DND-41 (cell line): Measurements from ENCODE around the gene VPS37B.

Experiments
- ATAC-seq: fragments of 200-7000 bp; cut with Tn5 transposase; 3 replicates; pipeline ENCODE4 v1.9.1; 2021; ENCODE audit warnings: low read depth; ENCODE audit not compliant: insufficient read depth
- DNase-seq: peaks from one replicate; pipeline ENCODE4 v3.0.0-alpha.2; 2020
- H2AFZ ChIP-seq: 2 replicates; pipeline ENCODE4 v1.6.0; 2012; ENCODE audit warnings: low read depth, low read length
- H3K27ac ChIP-seq: 2 replicates; pipeline ENCODE4 v1.5.1; 2012; ENCODE audit warnings: low read length, inconsistent platforms
- H3K27me3 ChIP-seq: fragments of 200-600 bp; sonication (generic); 2 replicates; pipeline ENCODE4 v1.6.0; 2012; ENCODE audit warnings: low read length, mild to moderate bottlenecking, inconsistent platforms; ENCODE audit not compliant: insufficient read depth, poor library complexity
- H3K36me3 ChIP-seq: 2 replicates; pipeline ENCODE4 v1.5.1; 2012; ENCODE audit warnings: low read length, inconsistent platforms; ENCODE audit not compliant: insufficient read depth
- H3K4me1 ChIP-seq: 2 replicates; pipeline ENCODE4 v1.5.1; 2012; ENCODE audit warnings: mild to moderate bottlenecking, low read length; ENCODE audit not compliant: insufficient read depth
- H3K4me2 ChIP-seq: 2 replicates; pipeline ENCODE4 v1.6.0; 2012; ENCODE audit warnings: mild to moderate bottlenecking, moderate library complexity, low read length, inconsistent platforms; ENCODE audit not compliant: insufficient read depth
- H3K4me3 ChIP-seq, 2 experiments: fragments of 200-600 bp in 1 of 2; shearing (Covaris generic) in 1 of 2; 2 replicates each; pipeline ENCODE4 v1.5.1; 2012 to 2016; ENCODE audit warnings: inconsistent platforms in 2 of 2, low read length in 2 of 2, mild to moderate bottlenecking in 2 of 2, low read depth in 1 of 2, moderate library complexity in 1 of 2
- H3K79me2 ChIP-seq: 2 replicates; pipeline ENCODE4 v1.6.0; 2012; ENCODE audit warnings: low read length, inconsistent platforms; ENCODE audit not compliant: insufficient read depth
- H3K9ac ChIP-seq: 2 replicates; pipeline ENCODE4 v1.6.0; 2012; ENCODE audit warnings: low read depth, mild to moderate bottlenecking, inconsistent platforms, low read length, moderate library complexity
- H3K9me3 ChIP-seq: 2 replicates; pipeline ENCODE4 v1.5.1; 2012; ENCODE audit warnings: low read length, moderate library complexity, mild to moderate bottlenecking, inconsistent platforms; ENCODE audit not compliant: insufficient read depth, severe bottlenecking
- H4K20me1 ChIP-seq: 2 replicates; pipeline ENCODE4 v1.6.0; 2012; ENCODE audit warnings: low read length; ENCODE audit not compliant: insufficient read depth
- EZH2 ChIP-seq: IDR thresholded peaks from 3 replicates; pipeline ENCODE4 v1.6.1; 2012; ENCODE audit warnings: borderline replicate concordance, low read depth, mild to moderate bottlenecking, moderate library complexity, low read length, inconsistent platforms; ENCODE audit not compliant: severe bottlenecking
- TF ChIP-seq, protein P1 (sequence below): IDR thresholded peaks from 2 replicates; pipeline ENCODE4 v1.5.1; 2012; ENCODE audit warnings: borderline replicate concordance, low read length, moderate library complexity, mild to moderate bottlenecking; ENCODE audit not compliant: poor library complexity, severe bottlenecking; ENCODE audit errors: extremely low read depth

The VPS37B gene

DNA sequence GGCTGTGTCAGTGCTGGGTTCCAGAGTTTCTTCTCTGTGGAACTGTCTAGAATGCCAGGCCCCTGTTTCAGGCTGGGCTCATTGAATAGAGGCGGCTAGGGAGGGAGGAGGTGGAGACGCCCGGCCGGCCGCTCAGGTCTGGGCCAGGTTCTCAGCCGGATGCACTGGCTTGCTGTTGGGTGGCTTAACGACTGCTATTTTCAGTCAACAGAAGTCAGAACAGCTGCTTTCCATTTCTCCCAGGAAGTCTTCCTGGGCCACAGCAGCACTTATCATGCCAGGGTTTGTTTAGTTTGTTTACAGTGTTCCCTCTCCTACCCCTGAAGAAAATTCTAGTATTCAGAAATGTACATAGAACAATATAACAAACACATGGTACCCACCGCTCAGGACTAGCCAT lies 26.0 kb upstream of the VPS37B start:
- Histone ChIP-seq H3K4me2 (no peak overlapping the region), H3K27ac (no peak overlapping the region), H4K20me1 (no peaks in the 10 kb centered on the region), H3K9me3 (no peaks in the 10 kb centered on the region), H3K79me2 (no peaks in the 10 kb centered on the region), H3K4me3 (no peak overlapping the region), H3K4me1 (no peaks in the 10 kb centered on the region), H2AFZ (no peak overlapping the region), H3K9ac (no peak overlapping the region), H3K36me3 (no peaks in the 10 kb centered on the region), H3K27me3 (no peaks in the 10 kb centered on the region)
- ATAC-seq (no peak), DNase-seq (no peak)
- TF ChIP-seq EZH2 = no peak
- TF ChIP-seq, protein P1, sequence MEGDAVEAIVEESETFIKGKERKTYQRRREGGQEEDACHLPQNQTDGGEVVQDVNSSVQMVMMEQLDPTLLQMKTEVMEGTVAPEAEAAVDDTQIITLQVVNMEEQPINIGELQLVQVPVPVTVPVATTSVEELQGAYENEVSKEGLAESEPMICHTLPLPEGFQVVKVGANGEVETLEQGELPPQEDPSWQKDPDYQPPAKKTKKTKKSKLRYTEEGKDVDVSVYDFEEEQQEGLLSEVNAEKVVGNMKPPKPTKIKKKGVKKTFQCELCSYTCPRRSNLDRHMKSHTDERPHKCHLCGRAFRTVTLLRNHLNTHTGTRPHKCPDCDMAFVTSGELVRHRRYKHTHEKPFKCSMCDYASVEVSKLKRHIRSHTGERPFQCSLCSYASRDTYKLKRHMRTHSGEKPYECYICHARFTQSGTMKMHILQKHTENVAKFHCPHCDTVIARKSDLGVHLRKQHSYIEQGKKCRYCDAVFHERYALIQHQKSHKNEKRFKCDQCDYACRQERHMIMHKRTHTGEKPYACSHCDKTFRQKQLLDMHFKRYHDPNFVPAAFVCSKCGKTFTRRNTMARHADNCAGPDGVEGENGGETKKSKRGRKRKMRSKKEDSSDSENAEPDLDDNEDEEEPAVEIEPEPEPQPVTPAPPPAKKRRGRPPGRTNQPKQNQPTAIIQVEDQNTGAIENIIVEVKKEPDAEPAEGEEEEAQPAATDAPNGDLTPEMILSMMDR = no peak

DNA sequence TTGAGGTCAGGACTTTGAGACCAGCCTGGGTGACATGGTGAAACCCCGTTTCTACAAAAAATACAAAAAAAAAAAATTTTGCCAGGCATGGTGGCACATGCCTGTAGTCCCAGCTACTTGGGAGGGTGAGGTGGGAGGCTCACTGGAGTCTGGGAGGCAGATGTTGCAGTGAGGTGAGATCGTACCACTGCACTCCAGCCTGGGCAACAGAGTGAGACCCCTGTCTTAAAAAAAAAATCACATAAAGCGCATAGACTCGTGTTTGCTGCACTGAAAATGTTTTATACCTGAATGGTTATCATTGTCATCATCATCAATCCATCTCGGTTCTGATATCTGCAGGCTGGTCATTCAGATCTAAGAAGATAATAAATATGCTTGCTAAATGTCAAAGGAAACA lies 24.8 kb upstream of the VPS37B start:
- no peak overlapping the region for H3K4me2 ChIP-seq
- H3K4me3 ChIP-seq = no peak overlapping the region
- no peaks in the 10 kb centered on the region for H4K20me1 ChIP-seq
- no peak for DNase-seq
- no peaks in the 10 kb centered on the region for H3K27me3 ChIP-seq
- ATAC-seq = no peak
- no peak overlapping the region for H3K27ac ChIP-seq
- no peaks in the 10 kb centered on the region for H3K36me3 ChIP-seq
- TF ChIP-seq EZH2 = no peak
- TF ChIP-seq, protein P1 = no peak
- no peaks in the 10 kb centered on the region for H3K4me1 ChIP-seq
- H3K9ac ChIP-seq = no peak overlapping the region
- no peak overlapping the region for H2AFZ ChIP-seq
- H3K9me3 ChIP-seq = no peaks in the 10 kb centered on the region
- H3K79me2 ChIP-seq = no peaks in the 10 kb centered on the region

DNA sequence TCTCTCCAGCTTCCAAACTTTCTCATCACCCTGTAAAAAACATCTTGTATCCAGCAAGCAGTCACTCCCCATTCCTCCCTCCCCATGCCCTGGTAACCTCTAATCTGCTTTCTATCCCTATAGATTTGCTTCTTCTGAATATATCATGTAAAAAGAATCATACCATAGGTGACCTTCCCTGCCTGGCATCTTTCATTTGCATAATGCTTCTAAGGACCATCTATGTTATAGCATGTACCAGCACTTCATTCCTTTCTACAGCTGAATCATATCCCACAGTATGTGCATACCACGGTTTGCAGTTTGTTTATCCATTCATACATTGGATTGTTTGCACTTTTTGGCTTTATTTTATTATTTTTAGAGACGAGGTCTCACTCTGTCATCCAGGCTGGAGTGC lies 22.9 kb upstream of the VPS37B start:
- no peak overlapping the region for H3K4me2 ChIP-seq
- H2AFZ ChIP-seq = no peak overlapping the region
- H3K27ac ChIP-seq = no peak overlapping the region
- no peak overlapping the region for H3K4me3 ChIP-seq
- H3K9me3 ChIP-seq = no peaks in the 10 kb centered on the region
- no peak for TF ChIP-seq EZH2
- TF ChIP-seq, protein P1 = no peak
- no peak overlapping the region for H3K9ac ChIP-seq
- ATAC-seq = no peak
- no peaks in the 10 kb centered on the region for H3K36me3 ChIP-seq
- no peaks in the 10 kb centered on the region for H3K79me2 ChIP-seq
- no peaks in the 10 kb centered on the region for H4K20me1 ChIP-seq
- no peaks in the 10 kb centered on the region for H3K27me3 ChIP-seq
- DNase-seq = no peak
- H3K4me1 ChIP-seq = no peaks in the 10 kb centered on the region

DNA sequence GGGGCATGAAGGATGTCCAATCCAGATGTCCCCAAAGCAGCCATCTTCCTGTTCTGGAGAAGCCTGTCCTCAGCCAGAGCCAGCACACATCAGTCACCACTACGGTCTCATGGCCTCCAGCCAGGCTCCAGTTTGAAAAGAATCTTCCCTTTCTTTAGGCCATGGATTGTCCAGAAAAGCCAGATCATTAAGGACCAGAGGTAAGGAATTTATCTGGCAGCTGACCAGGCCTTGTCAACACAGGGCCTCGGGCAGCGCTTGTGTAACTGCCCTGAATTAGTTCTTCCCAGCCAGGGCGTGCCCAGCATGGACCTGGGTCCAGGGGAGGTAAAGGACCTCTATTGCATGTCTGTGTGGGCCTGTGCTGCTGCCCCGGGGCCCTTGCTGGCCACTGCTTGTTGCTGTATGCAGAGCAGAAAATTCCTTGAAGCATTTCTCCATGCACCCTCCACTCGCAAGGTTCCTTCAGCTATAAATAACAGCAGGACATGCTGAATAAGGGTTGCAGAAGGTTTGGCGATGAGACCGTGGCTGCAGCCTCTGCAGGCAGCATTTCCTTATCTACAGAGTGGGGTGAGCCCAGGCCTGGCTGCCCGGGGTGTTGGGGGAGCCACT lies 21.7 kb upstream of the VPS37B start:
- Histone ChIP-seq H3K4me1 (no peaks in the 10 kb centered on the region), H3K79me2 (no peaks in the 10 kb centered on the region), H2AFZ (no peak overlapping the region), H3K27me3 (no peaks in the 10 kb centered on the region), H3K36me3 (no peaks in the 10 kb centered on the region), H3K9ac (no peak overlapping the region), H4K20me1 (no peaks in the 10 kb centered on the region), H3K4me3 (no peak overlapping the region), H3K27ac (no peak overlapping the region), H3K9me3 (no peaks in the 10 kb centered on the region), H3K4me2 (no peak overlapping the region)
- ATAC-seq (no peak), DNase-seq (no peak)
- TF ChIP-seq, protein P1 = no peak
- no peak for TF ChIP-seq EZH2
